ENCODE data around the gene HDGF.

Gene HDGF

DNA sequence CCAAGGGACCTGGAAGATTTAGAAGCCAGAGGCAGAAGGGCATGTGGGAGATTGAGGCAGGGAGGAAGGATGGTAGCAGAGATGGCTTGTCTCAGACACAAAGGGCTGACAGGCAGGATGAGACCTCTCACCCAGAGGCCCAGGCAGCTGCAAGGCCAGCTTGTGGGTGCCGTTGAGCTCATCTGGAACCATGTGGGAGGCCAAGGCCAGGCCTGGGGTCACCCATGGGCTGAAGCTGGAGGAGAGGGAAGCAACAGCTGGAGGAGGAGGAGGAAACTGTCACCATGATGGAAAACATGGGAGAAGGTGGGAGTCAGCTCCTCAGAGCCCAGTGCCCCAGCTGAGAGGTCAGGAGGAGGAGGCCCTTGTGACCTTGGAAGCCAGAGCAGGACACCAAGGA is 52.5 kb downstream of the HDGF start:
- DNase-seq (ENCODE audit: low read depth), result no peak

DNA sequence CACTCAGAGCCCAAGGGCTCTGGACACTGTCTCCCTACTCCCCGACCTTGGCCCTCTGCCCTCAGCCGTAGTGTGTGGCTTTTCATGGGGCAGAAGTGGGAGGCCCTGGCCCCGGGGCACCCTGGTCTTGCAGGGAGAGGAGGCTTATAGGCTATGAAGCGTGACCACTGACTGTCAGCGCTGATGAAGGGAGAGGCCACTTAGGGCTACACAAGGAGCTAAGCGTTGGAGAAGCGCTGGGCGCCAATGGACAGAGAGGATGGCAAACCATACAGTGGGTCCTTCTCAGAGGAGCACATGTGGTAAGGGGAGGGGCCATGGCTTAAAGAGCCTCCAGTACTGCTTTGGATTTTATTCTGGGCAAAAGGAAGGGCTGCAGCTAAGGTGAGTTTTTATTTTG is 54.0 kb downstream of the HDGF start:
- DNase-seq (ENCODE audit: low read depth), result no peak

GRCh38 chr1:156696755-156697154 is 54.7 kb downstream of the HDGF start:
- DNase-seq (ENCODE audit: low read depth), result no peak

GRCh38 chr1:156694690-156694962 is 56.8 kb downstream of the HDGF start:
- DNase-seq (ENCODE audit: low read depth), result no peak

- peak; percentile 27 for DNase-seq (ENCODE audit: low read depth)
These were observed 57.4 kb downstream of the HDGF start for GRCh38 chr1:156693848-156694689.

GRCh38 chr1:156692925-156693847 is 58.3 kb downstream of the HDGF start:
- no peak for DNase-seq (ENCODE audit: low read depth)

- no peak for DNase-seq (ENCODE audit: low read depth)
These were observed 59.0 kb downstream of the HDGF start for GRCh38 chr1:156692441-156692924.
